ENCODE results near the gene SLC35E2B. TPM values are rescaled to one million over a fixed set of nuclear protein-coding genes. Genes with fewer than 3 reads are reported as not detected.
"Not testable (repeated sequence)": the region's sequence is repeated elsewhere in the genome, so short reads cannot be mapped to it uniquely, and the experiment has no call there.

Gene SLC35E2B
- 38.3 TPM for total RNA-seq

- H3K27me3 ChIP-seq; H3K9me3 ChIP-seq; intact Hi-C loops (cut with DNase I): not testable (repeated sequence)
- peak within 1 kb of the TSS; percentile 90 for H3K27ac ChIP-seq
- peak in 1 of 2 donors; percentile 40 for TF ChIP-seq POLR2AphosphoS5 (IDR thresholded peaks at IDR 0.05; ENCODE audit: insufficient read depth in 1 of 2, low read depth in 1 of 2)
- peak within 1 kb of the TSS; percentile 42 to 60 for H3K4me3 ChIP-seq
- H3K36me3 ChIP-seq = peaks cover 0 to 17% of the 10 kb centered on the region in 2 donors
- H3K4me1 ChIP-seq = peaks cover 25% of the 10 kb centered on the region
- peak in 1 of 2 donors; percentile 14 for DNase-seq (ENCODE audit: extremely low spot score in 2 of 2)
These were observed at the start of gene SLC35E2B for GRCh38 chr1:1692714-1693647. Gene SLC35E2B (minus strand): TSS chr1:1692795. CDS start chr1:1676699, 16,096 bp downstream.

DNA sequence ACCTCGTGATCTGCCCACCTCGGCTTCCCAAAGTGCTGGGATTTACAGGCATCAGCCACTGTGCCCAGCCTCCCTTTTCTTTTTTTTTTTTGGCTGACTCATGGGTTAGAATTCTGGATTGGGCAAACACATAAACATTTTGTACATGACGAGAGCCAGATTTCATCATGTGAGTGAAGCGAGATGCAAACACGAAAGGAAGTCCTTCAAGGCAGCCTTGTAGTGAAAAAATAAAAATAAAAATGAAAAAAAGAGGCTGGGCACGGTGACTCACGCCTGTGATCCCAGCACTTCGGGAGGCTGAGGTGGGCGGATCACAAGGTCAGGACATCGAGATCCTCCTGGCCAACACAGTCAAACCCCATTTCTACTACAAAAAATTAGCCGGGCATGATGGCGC is 48.4 kb upstream of the SLC35E2B start:
- intact Hi-C loops (cut with DNase I); DNase-seq (ENCODE audit: extremely low spot score in 2 of 2); H3K27me3 ChIP-seq; H3K4me3 ChIP-seq; H3K36me3 ChIP-seq; H3K4me1 ChIP-seq; H3K9me3 ChIP-seq: not testable (repeated sequence)
- peak overlapping the region; percentile 74 for H3K27ac ChIP-seq
- TF ChIP-seq POLR2AphosphoS5 (IDR thresholded peaks at IDR 0.05; ENCODE audit: insufficient read depth in 1 of 2, low read depth in 1 of 2) = peak; percentile 60 to 71

- H3K9me3 ChIP-seq; H3K4me1 ChIP-seq; H3K4me3 ChIP-seq; H3K36me3 ChIP-seq; DNase-seq (ENCODE audit: extremely low spot score in 2 of 2); intact Hi-C loops (cut with DNase I); H3K27me3 ChIP-seq; H3K27ac ChIP-seq: not testable (repeated sequence)
These were observed 46.3 kb upstream of the SLC35E2B start for GRCh38 chr1:1738799-1739337.

DNA sequence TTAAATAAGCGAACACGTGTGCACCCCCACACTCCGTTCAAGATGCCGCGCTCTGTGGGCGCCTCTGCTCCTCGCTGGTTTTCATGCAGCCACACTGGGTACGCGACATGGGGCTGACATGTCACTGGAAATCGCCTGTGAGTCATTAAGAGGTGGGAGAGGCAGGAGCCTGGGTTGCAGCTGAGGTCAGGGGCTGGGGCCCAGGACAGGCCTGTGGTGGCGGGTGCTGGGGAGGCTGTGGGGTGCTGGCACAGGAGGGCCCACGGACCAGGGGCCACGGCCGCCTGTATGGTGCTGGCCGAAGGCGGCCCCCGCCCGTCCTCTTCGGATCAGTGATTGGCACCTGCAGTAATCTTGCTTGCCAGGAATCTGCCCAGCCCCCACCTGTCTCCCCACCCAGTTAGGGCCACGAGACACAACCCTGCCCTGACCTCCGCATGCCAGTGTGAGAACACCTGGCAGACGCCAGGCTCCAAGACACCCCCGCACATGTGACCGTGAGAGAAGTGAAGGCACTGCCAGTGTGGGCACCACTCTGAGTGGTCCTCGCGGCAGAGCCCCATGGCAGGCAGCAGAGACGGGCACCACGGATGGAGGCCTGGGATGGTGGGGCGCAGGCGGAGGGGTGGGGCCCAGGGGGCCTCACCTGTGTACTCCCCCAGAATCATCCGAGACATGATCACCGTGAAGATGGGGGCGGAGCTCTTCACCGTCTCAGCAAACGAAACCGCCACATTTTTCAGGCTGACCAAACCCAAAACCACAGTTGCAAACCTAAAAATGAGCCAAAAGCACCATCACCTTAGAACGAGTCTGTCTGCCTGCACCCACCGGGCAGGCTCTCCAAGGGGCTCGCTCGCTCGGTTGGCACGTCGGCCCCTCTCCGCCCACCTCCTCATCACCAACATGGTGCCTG is 45.3 kb upstream of the SLC35E2B start:
- H3K27me3 ChIP-seq; H3K27ac ChIP-seq; DNase-seq (ENCODE audit: extremely low spot score in 2 of 2); H3K4me1 ChIP-seq; H3K4me3 ChIP-seq; intact Hi-C loops (cut with DNase I); H3K9me3 ChIP-seq: not testable (repeated sequence)
- H3K36me3 ChIP-seq = peaks cover 0 to 13% of the 10 kb centered on the region in 2 donors

DNA sequence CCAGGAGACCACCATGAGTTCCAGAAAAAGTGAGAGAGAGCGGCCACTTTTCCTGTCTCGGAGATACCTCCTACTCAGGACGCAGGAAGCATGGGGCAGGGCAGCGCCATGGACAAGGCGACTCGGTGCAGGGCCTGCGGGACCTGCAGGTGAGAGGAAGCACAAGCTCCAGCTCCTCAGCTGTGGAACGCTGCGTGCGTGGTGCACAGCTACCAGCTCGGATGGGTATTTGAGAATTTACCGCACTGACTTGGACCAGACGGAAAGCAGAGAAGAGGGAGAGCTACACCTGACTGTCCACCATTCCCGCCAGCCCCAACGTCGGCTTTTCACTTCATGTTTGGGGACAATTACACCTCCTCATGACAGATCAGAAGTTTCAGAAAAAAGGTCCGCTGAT is 39.8 kb upstream of the SLC35E2B start:
- no peak overlapping the region for H3K4me3 ChIP-seq
- no peak overlapping the region for H3K27ac ChIP-seq
- no peaks in the 10 kb centered on the region for H3K4me1 ChIP-seq
- TF ChIP-seq POLR2A (IDR thresholded peaks at IDR 0.05) (no peak), POLR2AphosphoS5 (IDR thresholded peaks at IDR 0.05; ENCODE audit: insufficient read depth in 1 of 2, low read depth in 1 of 2) (no peak), CTCF (IDR thresholded peaks at IDR 0.05) (no peak)
- intact Hi-C loops (cut with DNase I) = no loop called here
- H3K9me3 ChIP-seq = no peaks in the 10 kb centered on the region
- no peaks in the 10 kb centered on the region for H3K27me3 ChIP-seq
- DNase-seq (ENCODE audit: extremely low spot score in 2 of 2) = no peak
- peaks cover 0 to 36% of the 10 kb centered on the region in 2 donors for H3K36me3 ChIP-seq

GRCh38 chr1:1730870-1731269 is 38.3 kb upstream of the SLC35E2B start:
- TF ChIP-seq CTCF (IDR thresholded peaks at IDR 0.05) (no peak), POLR2AphosphoS5 (IDR thresholded peaks at IDR 0.05; ENCODE audit: insufficient read depth in 1 of 2, low read depth in 1 of 2) (no peak), POLR2A (IDR thresholded peaks at IDR 0.05) (no peak)
- Histone ChIP-seq H3K4me1 (peaks cover 7% of the 10 kb centered on the region), H3K27ac (no peak overlapping the region), H3K36me3 (peaks cover 0 to 36% of the 10 kb centered on the region in 2 donors), H3K4me3 (no peak overlapping the region), H3K27me3 (no peaks in the 10 kb centered on the region), H3K9me3 (no peaks in the 10 kb centered on the region)
- no peak for DNase-seq (ENCODE audit: extremely low spot score in 2 of 2)
- intact Hi-C loops (cut with DNase I) = no loop called here

GRCh38 chr1:1730230-1730629 is 37.6 kb upstream of the SLC35E2B start:
- H3K36me3 ChIP-seq = peaks cover 0 to 35% of the 10 kb centered on the region in 2 donors
- H3K4me1 ChIP-seq; DNase-seq (ENCODE audit: extremely low spot score in 2 of 2); H3K4me3 ChIP-seq; H3K27ac ChIP-seq; H3K9me3 ChIP-seq; intact Hi-C loops (cut with DNase I); H3K27me3 ChIP-seq: not testable (repeated sequence)

GRCh38 chr1:1729116-1729816 is 36.7 kb upstream of the SLC35E2B start:
- DNase-seq (ENCODE audit: extremely low spot score in 2 of 2); intact Hi-C loops (cut with DNase I); H3K27ac ChIP-seq; H3K27me3 ChIP-seq; H3K4me1 ChIP-seq; H3K4me3 ChIP-seq; H3K9me3 ChIP-seq: not testable (repeated sequence)
- peaks cover 0 to 32% of the 10 kb centered on the region in 2 donors for H3K36me3 ChIP-seq

DNA sequence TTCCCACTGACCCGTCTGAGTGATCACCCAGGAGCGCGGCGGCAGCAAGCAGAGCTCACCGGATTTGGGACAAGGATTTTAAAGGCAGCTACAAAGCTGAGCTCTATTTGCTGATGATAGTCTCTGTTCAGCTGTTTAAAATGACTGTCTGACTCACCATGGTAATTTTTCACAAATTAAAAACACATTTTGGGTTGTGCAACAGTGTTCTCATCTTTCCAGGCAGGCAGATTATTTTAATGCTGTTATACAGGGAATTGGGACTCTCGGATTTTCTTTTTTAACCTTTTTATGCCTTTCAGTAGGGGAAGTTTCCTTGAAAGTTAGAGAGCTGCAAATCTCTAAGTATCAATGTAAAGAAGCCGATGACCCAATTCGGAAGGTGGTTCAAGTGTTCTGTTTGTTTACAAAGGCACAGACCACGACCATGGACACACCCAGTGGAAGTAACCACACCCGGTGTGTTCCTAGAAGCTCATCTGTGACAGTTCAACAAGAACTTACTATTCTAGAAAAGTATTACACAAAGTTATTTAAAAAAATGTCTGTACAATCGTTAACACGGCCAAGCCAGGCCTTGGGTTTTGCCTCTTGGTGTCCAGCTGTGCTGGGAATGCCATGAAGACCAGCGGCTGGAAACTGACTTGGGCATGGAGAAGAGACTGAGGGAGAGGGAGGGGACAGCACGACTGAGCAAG is 35.9 kb upstream of the SLC35E2B start:
- H3K27me3 ChIP-seq; intact Hi-C loops (cut with DNase I); H3K4me3 ChIP-seq; H3K9me3 ChIP-seq; DNase-seq (ENCODE audit: extremely low spot score in 2 of 2); H3K4me1 ChIP-seq: not testable (repeated sequence)
- H3K27ac ChIP-seq = peak overlapping the region; percentile 44
- peaks cover 0 to 27% of the 10 kb centered on the region in 2 donors for H3K36me3 ChIP-seq

Measured in vagina (tissue), 2 donors.